ENCODE results near the gene CDH4.

- TF ChIP-seq CTCF (IDR thresholded peaks at IDR 0.05) (no peak), POLR2A (IDR thresholded peaks at IDR 0.05) (no peak)
These were observed 168.0 kb downstream of the CDH4 start for GRCh38 chr20:61420056-61420455.
